CD4-positive, alpha-beta T cell treated with Interleukin-6 at 100 ng/mL for 8 hours (primary cell): Measurements from ENCODE around the gene ECT2L.
A peak's percentile ranks its signal among the peaks of the same experiment; 100 is the strongest.

Experiments used
- DNase-seq: peaks from one replicate; pipeline ENCODE4 v3.0.0-alpha.2; 2020; ENCODE audit warnings: mixed read lengths, low spot score

ECT2L gene, protein sequence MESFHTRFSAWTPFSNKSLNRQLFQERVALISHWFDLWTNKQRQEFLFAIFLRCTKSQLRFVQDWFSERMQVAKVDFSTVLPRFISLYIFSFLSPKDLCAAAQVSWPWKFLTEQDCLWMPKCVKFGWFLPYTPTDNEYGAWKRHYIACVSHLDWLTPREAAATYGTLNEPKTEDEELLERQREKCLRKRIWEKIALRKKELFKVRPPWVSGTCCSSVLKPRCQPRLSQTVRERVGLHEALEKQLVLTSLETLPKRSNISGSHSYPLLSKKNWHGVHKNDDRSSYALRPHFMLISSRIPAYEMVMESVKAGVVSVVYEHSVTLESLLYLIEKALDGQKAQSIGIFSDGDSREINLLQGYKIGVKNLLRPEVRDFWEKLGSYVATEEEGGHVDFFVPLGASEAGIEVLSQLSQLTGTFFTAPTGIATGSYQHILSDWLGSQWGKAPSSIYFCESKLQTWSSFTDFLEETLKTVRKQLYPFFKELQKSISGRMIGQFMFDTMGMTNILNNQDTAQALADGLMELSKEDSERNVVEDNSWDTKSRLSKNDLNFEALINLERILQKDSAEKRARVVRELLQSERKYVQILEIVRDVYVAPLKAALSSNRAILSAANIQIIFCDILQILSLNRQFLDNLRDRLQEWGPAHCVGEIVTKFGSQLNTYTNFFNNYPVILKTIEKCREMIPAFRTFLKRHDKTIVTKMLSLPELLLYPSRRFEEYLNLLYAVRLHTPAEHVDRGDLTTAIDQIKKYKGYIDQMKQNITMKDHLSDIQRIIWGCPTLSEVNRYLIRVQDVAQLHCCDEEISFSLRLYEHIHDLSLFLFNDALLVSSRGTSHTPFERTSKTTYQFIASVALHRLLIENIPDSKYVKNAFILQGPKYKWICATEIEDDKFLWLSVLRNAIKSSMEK

DNA sequence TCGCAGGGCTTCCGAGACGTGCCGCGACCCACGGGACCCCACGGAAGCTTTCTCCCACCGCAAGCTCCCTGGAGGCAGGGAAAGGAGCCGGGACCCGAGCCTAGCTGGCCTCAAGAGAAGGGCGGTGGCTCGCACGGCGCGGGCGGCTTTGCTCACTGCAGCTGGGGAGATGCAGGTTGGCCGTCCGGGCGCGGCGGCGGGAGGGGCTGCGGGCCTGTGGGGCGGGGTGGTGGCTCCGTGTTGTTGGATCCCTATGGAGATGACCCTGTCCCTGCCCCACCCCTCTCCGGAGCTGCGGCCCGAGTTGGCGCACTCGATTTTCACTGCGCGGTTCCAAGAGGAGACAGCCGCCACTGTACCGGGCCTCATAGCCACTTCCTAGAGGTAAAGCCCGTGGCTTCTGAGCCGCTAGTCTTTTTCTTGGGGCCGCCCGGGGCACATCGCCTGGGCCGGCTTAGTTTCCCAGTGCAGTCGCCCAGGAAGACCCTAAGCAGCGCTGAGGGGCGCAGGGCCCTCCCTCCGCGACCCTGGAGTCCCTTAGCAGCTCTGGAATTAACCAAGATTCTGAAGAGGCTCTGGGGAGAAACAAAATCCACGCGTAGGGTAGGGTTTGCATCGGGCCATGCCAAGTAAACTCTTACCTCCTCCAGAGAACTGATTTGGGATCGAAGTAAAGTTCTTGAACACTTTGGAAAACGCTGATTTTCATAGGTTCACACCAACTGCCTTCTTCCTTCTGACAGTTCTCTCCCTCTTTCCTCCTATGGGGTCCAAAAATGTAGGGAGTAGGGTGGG lies at the start of gene ECT2L:
Gene ECT2L (plus strand): TSS at position 279 of the 795 bp plus-strand sequence. CDS start 17,188 bp downstream, outside the sequence.
- DNase-seq = no peak

GRCh38 chr6:138752017-138752416 lies 43.9 kb upstream of the ECT2L start:
- no peak for DNase-seq

- no peak for DNase-seq
Measured at GRCh38 chr6:138757136-138757535, 38.8 kb upstream of the ECT2L start.

GRCh38 chr6:138765896-138766655 lies 29.8 kb upstream of the ECT2L start:
- DNase-seq = peak; percentile 19

DNA sequence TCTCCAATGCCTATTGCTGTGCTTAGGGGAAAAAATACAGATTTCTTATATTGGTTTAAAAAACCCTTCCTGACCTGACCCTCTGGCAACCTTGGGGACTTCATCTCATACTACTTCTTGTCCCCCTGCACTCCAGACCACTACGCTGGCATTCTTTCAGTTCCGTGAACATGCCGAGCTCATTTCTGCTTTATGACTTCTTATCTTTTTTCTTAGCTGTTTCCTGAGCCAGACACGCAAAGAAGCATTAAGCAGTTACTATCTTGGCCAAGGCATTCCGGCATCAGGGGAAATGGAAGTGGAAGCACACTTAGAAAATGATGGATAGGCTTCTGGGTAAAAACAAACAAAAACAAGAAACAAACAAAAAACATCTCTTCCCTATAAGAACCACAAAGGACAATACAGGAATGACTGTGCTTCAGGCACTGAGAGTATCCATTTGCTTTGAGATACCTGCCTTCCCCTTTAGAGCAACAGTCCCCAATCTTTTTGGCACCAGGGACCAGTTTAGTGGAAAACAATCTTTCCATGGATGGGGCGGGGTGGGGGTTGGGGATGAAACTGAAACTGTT lies 26.7 kb upstream of the ECT2L start:
- no peak for DNase-seq

DNA sequence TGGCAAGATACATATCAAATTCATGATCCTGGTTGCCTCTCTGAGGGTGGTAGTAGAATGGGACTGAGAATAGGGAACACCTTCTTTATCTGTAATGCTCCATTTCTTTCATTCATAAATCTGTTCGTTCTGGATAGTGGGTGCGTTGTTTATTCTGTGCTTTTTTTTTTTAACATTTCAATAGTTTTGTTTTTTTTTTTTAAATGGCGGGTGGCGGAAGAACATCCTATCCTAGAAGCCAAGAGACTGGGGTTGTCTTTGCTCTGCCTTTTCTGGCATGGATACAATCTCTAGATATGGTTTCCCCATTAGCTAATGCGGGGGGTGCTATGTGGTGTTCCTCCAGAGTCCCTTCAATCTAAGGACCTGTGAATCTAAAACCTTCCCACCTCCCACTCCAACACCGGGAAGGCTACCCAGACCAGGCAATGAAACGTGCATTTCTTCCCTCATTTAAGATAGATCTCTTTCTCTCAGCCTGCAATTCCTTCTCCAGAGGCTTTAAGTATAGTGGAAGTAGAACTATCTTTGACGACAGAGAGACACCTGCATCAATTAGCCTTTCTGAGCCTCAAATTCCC lies 23.2 kb upstream of the ECT2L start:
- no peak for DNase-seq

DNA sequence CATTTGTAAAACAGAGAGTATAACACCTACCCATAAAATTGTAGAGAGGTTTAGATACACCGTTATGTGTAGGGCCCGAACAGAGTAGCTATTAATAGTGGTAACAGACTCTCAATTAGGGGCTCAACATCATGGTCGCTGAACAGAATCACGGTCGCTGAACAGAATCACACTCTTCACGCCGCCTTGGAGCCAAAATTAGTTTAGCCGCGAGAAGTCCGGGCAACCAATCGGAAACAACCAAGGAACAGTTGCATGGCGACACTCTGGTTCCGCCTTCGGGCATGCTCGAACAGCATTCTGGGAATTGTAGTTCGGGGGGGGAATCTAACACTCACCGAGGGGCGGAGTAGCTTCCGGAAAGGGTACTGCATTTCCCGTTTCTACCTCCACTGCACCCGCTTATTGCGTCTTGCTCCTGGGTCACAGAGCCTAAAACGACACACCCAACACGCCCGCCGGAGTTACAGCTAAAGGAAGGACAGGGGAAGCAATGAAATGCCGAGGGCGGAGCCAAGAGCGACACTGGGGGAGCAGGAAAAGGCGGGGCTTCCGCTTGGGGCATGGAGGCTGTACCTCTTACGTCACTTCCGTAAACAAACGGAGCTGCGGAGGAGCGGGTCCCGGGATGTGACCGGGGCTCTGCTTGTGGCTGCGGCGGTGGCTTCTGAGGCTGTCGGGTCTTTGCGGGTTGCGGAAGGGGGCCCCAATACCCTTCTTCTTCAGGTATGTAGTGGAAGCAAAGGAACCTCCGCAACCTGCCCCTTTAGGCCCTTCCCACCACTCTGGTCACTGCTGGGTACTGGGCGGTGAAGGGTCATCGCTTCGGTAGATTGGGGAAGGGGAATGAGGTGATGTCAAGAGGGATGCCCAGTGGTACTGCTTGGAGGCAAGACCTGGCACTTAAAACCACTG lies 22.5 kb upstream of the ECT2L start, which contains the start of gene CCDC28A:
Gene CCDC28A (plus strand): TSS at position 593 of the 915 bp plus-strand sequence. CDS start 2,352 bp downstream, outside the sequence.
- DNase-seq = peak; percentile 94

GRCh38 chr6:138774370-138774769 lies 21.5 kb upstream of the ECT2L start:
- no peak for DNase-seq

GRCh38 chr6:138776659-138777058 lies 19.2 kb upstream of the ECT2L start:
- no peak for DNase-seq

- no peak for DNase-seq
Measured at GRCh38 chr6:138778331-138778730, 17.6 kb upstream of the ECT2L start.

DNA sequence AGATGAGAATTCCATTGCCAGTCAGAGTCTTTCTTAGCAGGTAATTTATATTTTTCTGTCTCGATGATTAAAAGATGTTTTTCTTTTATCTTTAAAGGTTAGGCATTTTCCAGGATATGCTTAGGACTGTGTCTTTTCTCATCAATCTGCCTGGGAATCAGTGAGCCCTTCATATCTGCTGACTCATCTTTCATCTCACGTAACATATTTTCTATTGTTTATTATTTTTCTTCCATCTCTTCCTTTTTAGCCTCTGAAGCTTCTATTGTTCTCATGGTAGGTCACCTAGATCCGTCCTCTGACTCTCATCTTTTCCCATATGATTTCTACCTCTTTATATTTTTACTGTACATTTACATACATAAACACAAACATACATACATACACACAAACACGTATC lies 13.6 kb upstream of the ECT2L start:
- no peak for DNase-seq

GRCh38 chr6:138785079-138785478 lies 10.8 kb upstream of the ECT2L start:
- DNase-seq = no peak

GRCh38 chr6:138785980-138786379 lies 9.9 kb upstream of the ECT2L start:
- no peak for DNase-seq

- no peak for DNase-seq
Measured at GRCh38 chr6:138787138-138787537, 8.7 kb upstream of the ECT2L start.

GRCh38 chr6:138796771-138797170 lies 884 bp downstream of the ECT2L start:
- DNase-seq = no peak

- DNase-seq = no peak
Measured at GRCh38 chr6:138797806-138798446, 2.0 kb downstream of the ECT2L start.

DNA sequence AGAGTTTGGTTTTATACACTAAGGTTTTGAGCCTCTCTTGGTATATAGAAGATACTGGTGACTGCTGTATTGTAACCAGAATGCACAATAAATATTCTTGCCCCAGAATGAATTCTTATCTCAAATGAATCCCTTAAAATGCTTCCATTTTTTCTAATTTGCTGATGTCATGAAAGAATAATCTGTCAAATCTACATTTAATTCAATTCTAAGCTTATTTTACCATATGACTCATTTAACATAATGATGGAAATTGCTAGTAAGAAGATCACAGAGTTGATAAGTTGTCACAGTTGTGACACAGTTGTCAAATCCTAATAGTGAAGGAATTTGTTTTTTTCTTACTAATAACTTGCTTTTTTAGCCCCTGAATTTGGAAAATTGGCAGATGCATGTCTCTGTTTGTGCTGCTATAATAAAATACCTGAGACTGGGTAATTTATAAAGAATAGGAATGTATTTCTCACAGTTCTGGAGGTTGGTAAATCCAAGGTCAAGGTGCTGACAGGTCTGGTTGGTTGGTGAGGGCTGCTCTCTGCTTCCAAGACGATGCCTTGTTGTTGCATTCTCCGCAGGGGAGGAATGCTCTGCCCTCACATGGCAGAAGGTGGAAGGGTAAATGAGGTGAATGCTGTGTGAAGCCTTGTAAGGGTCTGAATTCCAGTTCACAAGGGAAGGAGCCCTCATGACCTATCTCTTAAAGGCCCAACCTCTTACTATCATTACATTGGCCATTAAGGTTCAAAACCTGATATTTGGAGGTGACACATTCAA lies 4.7 kb downstream of the ECT2L start:
- no peak for DNase-seq

DNA sequence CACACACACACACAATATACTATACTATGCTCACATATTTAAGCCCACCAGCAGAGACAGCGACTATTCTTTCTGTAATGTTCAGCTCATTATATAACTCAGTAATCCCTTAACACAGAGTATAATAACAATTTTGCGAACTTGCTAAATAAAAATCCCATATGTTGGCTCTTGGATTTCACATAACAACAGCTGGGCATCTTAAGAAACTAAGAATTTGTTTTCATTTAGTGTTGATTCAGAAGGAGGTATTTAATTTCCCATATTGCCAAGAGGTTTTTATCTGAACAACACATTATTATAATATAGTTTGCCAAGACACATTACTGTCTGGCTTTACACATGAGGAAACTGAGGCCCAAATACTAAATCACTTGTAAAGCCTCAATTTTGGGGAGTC lies 7.4 kb downstream of the ECT2L start:
- no peak for DNase-seq
